Femur (tissue), 1 donor: ENCODE data around the gene BAIAP3.
"Not testable (repeated sequence)": the region's sequence is repeated elsewhere in the genome, so short reads cannot be mapped to it uniquely, and the experiment has no call there.

Source experiments
- DNase-seq: peaks from one replicate; pipeline ENCODE4 v3.0.0-alpha.2; 2017

Gene BAIAP3, protein sequence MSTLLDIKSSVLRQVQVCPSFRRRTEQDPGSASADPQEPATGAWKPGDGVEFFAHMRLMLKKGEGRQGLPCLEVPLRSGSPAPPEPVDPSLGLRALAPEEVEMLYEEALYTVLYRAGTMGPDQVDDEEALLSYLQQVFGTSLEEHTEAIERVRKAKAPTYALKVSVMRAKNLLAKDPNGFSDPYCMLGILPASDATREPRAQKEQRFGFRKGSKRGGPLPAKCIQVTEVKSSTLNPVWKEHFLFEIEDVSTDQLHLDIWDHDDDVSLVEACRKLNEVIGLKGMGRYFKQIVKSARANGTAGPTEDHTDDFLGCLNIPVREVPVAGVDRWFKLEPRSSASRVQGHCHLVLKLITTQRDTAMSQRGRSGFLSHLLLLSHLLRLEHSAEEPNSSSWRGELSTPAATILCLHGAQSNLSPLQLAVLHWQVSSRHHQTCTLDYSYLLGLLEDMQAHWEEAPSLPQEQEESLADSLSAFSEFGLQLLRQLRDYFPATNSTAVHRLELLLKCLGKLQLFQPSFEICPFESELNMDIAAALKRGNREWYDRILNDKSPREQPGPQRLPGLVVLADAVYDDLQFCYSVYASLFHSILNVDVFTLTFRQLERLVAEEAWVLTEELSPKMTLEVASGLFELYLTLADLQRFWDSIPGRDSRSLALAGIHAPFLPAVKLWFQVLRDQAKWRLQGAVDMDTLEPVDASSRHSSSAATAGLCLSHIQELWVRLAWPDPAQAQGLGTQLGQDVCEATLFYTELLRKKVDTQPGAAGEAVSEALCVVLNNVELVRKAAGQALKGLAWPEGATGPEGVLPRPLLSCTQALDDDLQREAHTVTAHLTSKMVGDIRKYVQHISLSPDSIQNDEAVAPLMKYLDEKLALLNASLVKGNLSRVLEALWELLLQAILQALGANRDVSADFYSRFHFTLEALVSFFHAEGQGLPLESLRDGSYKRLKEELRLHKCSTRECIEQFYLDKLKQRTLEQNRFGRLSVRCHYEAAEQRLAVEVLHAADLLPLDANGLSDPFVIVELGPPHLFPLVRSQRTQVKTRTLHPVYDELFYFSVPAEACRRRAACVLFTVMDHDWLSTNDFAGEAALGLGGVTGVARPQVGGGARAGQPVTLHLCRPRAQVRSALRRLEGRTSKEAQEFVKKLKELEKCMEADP

DNA sequence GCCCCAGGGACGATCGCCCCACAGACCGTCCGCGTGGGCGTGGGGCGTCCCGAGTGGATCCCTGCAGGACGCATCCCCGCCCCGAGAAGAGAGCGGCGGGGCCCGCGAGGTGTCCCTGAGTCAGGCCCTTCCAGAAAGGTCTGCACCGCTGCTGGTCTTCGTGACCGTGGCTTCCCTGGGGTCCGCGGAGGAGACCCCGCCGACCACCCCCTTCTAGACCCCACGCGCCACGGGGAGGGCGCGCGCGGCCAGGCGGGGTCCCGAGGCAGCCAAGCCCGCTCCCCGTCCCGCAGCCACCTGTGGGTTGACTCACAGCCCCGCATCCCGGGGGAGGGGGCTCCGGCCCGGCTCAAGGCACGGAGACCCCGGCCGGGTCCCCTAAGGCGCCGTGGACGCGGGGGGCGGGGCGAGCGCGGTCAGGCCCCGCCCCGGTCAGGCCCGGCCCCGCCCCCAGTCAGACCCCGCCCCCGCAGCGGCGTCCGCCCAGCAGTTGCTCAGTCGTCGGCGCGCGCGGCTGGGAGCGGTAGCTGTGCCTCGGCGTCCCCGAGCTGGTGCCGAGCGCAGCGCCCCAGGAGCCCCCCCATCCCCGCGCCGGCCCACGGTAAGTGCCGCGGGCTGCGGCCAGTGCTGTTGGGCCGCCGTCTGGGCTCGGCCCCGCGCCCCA lies at the start of gene BAIAP3:
Gene BAIAP3, plus strand, starts transcription at position 497 of the 664 bp plus-strand sequence. CDS start 4,905 bp downstream, outside the sequence.
- DNase-seq = no peak

DNA sequence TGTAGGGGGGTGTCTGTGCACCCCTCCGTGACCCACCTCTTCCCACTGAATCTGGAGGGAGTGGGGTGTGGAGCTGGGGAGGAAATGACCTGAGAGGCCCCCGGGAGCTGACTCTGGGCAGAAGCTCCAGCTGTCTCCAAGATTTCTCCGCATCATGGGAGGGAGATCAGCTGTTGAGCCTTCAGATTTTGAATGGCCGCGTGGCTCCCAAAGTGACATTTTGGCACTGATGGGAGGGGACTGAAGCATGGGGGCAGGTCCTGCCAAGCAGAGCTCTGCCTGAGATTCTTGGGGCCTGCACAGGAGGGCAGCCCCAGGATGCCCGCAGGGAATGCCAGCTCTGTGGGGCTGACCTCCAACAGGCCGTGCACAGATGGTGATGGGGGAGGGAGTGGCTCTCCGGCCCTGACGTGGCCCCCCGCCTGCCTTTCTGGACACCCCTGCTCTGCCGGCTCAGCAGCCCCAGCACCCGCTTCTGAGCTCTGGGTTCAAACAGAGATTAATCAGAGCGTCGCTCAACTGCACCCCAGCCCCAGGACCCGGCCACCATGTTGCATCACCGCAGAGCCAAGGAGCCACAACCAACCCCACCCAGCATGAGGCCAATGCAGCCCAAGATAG lies 49.3 kb upstream of the BAIAP3 start:
- DNase-seq = no peak

DNA sequence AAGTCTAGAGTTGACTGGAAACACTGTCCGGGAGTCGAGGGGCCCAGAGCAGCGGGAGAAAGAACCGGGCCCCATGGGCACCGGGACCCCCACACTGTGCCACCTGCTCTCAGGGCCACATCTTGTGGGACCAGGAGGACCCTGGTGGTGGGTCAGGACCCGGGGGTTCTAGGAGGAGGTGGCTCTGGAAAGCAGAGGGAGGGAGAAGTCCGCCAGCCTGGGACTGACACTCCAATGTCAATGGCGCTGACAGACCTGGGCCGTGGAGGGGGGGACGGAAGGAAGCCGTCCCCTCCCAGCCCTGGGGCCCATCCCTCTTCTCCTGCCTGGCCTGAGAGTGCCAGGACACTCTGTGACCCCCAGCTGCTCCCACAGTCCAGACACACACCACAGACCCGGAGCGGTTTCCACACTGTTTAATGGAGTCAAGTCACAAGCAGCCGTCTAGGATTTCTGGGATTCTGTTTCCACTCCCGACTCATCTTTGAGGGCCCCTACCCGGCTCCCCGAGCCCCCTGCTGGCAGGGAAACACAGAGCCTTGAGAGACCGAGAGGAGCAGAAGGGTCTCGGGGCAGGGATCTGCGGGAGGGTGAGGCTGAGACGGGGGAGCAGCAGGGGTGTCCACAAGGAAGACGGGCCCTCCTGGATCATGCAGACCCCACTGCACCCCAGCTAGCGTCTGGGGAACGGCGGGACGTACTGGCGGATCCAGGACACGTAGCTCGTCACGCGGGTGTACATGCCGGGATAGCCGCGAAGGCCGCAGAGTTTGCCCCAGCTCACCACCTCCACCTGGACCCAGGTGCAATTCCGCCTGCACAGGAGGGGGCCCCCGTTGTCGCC lies 47.6 kb upstream of the BAIAP3 start:
- DNase-seq = no peak

DNA sequence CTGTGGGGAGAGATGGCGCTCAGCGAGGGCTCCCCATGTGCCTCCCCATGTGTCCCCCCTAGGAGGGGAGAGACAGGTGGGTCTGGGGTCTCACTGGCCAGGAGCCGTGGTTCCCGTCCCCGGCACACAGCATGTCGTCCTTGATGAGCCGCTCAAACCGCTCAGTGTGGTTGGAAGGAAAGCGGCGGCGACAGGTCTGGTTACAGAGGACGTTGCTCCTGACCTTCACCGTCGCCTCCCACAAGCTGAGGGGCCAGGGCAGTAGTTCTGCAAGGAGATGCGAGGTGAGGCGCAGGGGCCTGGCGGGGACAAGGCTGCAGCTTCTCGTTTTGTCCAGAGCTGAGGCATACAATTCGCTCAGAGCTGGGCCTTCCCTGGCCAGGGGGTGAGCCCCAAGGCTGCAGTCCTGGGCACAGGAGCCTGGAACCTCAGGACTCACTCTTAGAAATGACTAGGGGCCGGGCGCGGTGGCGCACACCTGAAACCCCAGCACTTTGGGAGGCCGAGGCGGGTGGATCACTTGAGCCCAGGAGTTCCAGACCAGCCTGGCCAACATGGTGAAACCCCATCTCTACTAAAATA lies 46.8 kb upstream of the BAIAP3 start:
- no peak for DNase-seq

DNA sequence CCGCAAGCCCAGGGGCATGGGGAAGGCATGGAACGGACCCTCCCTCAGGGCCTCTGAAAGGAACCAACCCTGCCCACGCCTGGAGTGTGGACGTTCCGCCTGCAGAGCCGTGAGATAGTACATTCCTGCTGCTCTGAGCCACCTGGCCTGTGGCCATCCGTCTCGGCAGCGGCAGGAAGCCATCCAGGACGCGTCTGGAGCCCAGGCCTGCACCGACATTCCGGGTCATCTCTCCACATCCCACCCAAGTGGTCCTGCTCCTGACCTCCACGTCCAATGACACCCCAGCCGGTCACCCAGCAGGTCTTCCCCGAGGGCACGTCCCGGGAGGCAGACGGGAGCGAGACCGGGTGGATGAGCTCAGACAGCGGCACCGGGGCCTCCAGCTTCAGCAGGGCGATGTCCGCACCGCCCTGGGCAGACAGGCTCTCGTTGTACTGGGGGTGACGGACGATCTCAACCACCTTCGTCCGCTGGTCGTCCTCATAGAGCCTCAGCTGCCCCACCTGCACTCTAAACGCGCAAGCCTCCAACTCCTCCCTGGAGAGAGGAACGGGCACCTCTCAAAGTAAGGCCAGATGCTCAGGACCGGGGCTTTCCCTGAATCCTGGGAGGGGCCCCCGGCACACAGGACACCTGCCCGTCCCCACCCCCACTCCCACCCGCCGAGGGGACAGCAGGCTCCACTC lies 45.3 kb upstream of the BAIAP3 start:
- no peak for DNase-seq

DNA sequence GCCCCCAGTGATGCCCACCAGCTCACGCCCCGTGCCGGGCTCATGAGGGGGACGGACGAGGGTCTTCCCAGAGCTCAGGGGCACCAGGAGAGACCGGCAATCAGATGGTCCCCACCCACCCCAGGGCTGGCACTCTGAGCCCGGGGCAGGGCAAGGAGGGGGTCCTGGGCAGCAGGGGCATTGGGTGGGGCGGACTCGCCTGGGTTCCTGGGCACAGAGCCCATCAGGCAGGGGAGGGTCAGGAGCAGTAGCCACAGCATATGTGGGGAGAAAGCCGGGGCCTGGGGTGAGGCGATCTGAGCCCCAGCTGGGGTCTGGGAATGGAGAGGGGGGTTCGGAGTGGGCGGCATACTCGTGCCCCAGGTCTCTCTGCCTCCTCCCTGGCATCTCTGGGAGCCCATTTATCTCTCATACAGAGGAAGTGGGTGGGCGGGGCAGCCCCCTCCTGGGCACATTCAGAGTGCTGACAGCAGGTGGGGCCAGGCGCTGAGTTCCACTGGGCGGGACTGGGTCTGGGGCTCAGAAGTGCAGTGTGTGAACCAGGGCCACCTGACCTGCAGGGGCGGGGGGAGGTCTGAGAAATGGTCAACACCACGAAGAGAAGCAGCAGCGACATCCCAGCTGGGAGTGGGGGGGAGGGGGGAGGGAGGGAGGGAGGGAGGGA lies 44.5 kb upstream of the BAIAP3 start:
- DNase-seq = no peak

DNA sequence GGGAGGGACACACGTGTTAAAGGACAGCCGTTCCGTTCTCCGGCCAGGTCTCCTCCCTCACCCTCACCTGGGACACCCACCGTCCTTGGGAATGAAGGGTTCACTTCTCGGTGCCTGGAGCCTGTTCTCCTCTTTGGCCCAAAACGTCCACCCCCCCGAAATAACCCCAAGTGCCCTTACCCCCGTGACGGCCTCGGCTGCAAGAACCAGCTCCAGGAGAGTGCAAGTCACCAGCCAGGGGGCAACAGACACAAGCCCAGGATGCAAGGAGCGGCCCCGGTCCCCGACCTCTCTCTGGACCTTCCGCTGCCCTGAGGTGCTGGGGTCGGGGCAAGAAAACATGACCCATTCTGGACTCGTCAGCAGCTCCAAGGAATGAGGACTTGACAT lies 44.0 kb upstream of the BAIAP3 start:
- DNase-seq = no peak

DNA sequence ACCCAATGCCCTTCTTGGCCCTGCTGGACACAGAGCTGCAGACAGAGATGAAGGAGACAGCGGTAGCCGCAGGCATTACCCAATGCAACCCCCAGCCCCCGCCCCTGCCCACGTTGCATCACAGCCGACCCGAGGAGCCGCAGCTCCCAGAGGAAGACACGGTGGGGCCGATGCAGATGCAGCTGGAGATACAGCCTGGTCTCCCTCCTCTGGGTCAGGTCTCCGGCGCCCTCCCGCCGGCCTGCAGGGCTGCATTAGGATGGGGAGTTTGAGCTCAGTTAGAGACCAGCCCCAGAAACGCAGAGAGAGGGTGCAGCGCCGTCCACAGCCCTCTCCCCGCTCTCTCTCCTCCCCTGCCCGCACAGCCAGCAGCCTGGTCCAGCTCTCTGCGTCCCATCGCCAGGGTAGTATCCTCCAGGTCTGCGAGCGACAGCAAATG lies 43.4 kb upstream of the BAIAP3 start:
- DNase-seq = no peak

DNA sequence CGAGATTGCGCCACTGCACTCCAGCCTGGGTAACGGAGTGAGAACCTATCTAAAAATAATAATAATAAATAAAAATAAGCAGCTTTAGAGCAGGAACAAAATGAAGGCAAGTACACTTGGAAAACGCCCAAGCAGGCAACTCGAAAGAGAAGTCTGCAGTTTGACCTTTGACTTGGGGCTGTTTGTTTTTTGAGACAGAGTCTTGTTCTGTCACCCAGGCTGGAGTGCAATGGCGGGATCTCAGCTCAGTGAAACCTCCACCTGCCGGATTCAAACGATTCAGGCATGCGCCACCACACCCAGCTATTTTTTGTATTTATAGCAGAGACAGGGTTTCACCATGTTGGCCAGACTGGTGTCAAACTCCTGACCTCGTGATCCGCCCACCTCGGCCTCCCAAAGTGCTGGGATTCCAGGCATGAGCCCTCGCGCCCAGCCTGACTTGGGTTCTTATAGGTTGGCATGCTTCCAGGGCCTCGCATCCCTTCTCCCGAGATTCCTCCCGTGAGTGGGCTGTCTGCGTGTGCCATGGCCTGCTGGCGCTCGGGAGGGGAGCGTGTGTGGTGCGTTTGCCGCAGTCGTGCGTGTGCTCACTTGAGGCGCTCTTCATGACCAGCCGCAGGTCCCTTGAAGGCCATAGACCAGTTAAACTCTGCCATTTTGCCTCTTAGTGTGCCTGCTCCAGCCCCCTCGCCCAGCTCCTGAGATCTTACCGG lies 42.4 kb upstream of the BAIAP3 start:
- DNase-seq = no peak

DNA sequence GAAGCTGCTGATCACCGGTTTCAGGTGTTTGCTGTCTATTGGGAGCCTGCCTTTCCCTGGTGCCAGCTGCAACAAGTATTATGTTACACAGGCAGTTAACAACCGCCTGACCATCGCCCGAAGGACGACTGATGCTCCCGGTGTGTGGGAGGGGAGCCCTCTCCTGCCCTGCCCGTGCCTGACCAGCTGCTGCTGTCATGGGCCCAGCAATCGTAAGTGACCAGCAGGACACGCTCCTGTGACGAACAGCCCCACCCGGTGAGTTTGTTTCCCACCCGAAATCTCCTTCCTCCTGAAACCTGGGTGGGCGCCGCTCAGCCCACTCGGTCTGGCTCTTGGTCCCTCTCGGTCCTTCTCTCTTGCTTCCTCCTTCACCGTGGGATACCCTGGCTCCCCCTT lies 41.9 kb upstream of the BAIAP3 start:
- no peak for DNase-seq

DNA sequence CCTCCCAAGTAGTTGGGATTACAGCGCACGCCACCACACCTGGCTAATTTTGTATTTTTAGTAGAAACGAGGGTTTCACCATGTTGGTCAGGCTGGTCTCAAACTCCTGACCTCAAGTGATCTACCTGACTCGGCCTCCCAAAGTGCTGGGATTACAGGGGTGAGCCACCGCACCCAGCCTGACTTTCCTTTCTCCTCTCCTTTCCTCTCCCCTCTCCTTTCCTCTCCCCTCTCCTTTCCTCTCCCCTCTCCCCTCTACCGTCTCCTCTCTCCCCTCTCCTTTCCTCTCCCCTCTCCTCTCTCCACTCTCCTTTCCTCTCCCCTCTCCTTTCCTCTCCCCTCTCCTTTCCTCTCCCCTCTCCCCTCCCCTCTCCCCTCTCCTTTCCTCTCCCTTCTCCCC lies 41.2 kb upstream of the BAIAP3 start:
- DNase-seq = not testable (repeated sequence)

DNA sequence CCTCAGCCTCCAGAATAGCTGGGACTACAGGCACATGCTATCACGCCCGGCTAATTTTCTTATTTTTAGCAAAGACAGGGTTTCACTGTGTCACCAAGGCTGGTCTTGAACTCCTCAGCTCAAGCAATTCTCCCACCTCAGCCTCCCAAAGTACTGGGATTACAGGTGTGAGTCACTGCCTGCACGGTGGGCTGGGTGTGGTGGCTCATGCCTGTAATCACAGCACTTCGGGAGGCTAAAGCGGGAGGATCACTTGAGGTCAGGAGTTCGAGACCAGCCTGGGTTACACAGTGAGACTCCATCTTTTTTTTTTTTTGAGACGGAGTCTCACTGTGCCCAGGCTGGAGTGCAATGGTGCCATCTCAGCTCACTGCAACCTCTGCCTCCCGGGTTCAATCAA lies 40.6 kb upstream of the BAIAP3 start:
- DNase-seq = not testable (repeated sequence)

DNA sequence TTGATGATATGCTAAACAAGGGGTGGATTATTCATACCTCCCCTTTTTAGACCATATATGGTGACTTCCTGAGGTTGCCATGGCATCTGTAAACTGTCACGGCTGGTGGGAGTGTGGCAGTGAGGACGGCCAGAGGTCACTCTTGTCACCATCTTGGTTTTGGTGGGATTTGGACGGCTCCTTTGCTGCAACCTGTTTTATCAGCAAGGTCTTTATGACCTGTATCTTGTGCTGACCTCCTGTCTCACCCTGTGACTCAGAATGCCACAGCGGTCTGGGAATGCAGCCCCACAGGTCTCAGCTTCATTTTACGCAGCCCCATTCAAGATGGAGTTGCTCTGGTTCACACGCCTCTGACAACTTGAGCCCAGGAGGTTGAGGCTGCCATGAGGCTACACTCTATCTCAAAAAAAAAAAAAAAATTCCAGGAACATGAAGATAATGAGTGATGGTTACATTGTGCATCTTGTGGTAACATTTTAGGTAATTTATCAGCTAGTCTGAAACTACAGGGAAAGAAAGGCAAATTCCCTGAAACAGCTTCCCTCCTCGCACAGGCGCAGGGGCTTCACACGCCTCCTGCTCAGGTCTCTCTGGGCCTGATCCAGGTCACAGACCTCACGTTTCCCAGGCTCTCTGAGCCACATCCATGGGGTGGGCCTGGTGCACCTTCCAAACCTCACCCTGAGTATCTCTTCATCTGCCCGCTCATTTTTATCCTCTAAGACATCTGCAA lies 39.4 kb upstream of the BAIAP3 start:
- no peak for DNase-seq

DNA sequence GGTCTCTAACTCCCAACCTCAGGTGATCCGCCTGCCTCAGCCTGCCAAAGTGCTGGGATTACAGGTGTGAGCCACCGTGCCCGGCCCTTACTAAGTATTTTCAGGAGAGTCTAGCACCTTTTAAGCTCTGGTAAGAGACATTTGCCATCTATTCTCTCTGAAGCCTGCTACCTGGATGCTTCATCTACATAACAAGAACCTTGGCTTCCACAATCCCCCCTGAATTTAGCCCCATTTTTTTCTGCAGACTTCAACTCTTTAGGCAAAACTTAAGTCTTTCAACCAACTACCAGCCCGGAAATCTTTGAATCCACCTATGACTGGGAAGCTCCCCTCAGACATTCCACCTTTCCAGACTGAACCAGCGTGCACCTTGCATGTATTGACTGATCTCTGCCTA lies 38.0 kb upstream of the BAIAP3 start:
- no peak for DNase-seq

DNA sequence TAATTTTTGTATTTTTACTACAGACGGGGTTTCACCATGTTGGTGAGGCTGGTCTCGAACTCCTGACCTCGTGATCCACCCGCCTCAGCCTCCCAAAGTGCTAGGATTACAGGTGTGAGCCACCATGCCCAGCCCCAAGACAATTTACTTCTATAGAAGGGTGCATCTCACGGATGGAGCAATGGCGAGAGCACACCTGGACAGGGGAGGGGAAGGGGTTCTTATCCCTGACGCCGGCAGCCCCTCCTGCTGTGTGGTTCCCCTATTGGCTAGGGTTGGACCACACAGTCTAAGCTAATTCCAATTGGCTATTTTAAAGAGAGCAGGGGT lies 36.8 kb upstream of the BAIAP3 start:
- DNase-seq = not testable (repeated sequence)

DNA sequence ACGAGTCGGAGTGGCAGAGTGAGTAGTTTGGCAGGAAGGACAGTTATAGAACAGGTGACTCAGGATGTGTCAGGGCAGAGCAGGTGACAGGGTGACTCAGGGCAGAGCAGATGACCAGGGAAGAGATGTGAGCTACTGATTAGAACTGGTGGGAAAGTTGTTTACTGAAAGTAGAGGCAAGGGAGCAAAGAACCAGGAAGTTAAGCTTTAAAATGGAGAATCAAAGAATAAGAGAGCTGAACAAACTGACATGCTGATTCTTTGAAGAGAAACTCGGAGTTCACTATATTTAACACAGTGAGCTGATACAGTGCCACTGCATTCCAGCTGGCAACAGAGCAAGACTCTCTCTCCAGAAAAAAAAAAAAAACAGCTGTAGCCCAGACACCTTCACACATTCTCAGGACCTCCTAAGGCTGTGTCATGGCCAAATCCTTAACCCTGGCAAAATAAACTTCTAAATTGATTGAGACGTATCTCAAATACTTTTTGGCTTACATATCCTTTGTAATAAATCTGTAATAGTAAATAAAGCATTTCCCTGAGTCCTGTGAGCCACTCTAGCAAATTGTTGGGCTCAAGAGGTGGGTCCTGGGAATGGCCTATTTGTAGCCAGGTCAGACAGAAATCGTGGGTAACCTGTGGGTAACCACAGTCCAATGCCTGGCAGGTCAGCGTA lies 36.3 kb upstream of the BAIAP3 start:
- no peak for DNase-seq

DNA sequence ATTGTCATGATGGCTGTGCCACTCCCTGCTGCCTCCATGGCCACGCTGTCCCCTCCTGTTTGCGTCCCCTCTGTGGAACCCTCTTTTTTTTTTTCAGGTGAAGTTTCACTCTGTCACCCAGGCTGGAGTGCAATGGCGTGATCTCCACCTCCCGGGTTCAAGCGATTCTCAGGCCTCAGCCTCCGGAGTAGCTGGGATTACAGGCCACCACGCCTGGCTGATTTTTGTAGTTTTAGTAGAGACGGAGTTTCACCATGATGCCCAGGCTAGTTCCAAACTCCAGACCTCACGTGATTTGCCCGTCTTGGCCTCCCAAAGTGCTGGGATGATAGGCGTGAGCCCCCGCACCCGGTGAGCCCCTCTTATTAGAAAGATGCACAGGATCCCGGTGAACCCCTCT lies 35.0 kb upstream of the BAIAP3 start:
- no peak for DNase-seq
